ENCODE results near the gene ADSL. TPM values are rescaled to one million over a fixed set of nuclear protein-coding genes. Genes with fewer than 3 reads are reported as not detected.

Gene ADSL
- total RNA-seq, 1 experiment from 2014 or later = 120 TPM

DNA sequence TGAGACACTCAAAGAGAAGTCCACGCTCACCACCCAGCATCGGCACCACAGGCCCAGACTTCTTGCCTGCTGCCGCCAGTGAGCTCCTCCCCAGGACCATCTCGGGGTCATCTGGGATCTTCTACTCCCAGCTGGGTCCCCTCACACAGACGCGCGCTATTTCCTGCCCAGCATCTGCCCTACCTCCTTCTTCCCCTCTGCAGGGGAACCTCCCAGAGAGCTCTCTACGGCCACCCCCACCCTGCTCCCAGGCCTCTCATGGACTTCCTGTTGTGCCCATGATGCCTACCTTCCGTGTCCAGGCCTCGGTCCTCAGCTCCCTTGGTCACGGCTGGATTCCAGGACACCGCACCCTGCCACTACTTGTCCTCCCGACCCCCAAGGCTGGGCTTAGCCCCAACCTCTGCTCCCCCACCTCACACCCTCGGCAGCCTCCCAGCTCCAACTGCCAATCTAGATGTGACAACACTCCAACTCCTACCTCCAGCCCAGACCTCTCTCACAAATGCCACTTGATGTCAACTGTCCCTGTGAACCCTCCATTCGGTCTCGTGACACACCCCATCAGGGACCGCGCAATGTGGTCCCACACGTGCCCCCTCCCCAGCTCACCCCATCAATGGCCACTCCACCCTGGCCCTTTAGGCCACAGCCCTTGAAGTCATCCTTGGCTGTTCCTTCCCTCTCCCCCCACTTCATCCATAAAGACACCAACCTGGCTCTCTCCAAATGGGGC, 69.4 kb downstream of the ADSL start:
- Mint-ChIP-seq H3K27me3 (ENCODE audit: insufficient read depth, unreplicated experiment) (no peaks in the 10 kb centered on the region), H3K4me1 (ENCODE audit: low read depth, unreplicated experiment) (no peaks in the 10 kb centered on the region), H3K36me3 (ENCODE audit: insufficient read depth, unreplicated experiment) (peaks cover 39% of the 10 kb centered on the region), H3K9me3 (ENCODE audit: unreplicated experiment) (no peaks in the 10 kb centered on the region), H3K4me3 (ENCODE audit: unreplicated experiment) (no peak overlapping the region), H3K27ac (ENCODE audit: unreplicated experiment) (peak overlapping the region; percentile 62)
- intact Hi-C loops (cut with micrococcal nuclease; ENCODE audit: unreplicated experiment) = no loop called here
- TF ChIP-seq, protein P1, sequence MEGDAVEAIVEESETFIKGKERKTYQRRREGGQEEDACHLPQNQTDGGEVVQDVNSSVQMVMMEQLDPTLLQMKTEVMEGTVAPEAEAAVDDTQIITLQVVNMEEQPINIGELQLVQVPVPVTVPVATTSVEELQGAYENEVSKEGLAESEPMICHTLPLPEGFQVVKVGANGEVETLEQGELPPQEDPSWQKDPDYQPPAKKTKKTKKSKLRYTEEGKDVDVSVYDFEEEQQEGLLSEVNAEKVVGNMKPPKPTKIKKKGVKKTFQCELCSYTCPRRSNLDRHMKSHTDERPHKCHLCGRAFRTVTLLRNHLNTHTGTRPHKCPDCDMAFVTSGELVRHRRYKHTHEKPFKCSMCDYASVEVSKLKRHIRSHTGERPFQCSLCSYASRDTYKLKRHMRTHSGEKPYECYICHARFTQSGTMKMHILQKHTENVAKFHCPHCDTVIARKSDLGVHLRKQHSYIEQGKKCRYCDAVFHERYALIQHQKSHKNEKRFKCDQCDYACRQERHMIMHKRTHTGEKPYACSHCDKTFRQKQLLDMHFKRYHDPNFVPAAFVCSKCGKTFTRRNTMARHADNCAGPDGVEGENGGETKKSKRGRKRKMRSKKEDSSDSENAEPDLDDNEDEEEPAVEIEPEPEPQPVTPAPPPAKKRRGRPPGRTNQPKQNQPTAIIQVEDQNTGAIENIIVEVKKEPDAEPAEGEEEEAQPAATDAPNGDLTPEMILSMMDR (IDR thresholded peaks at IDR 0.05; ENCODE audit: insufficient read depth in 1 of 2, low read depth in 1 of 2, low read length in 1 of 2, severe bottlenecking in 1 of 2, unreplicated experiment in 1 of 2) = no peak
- H3K4me3 ChIP-seq (ENCODE audit: low read depth, low read length) = no peak overlapping the region
- no TSS peak for BruUV-seq (replicated peaks)
- no peaks in the 10 kb centered on the region for H3K4me1 ChIP-seq
- H3K36me3 ChIP-seq (ENCODE audit: control insufficient read depth, insufficient read depth, low read length) = peaks cover 1% of the 10 kb centered on the region; the same call in 1 of the 2 replicates
- DNase-seq = no peak
- CTCF ChIA-PET = interaction anchor here (1.4 kb wide), 1 partner anchor 11 kb away, joined by 3 read pairs; no protein-coding TSS in a partner anchor
- H3K9me3 ChIP-seq = no peaks in the 10 kb centered on the region
- no peaks in the 10 kb centered on the region for H3K27me3 ChIP-seq (replicated peaks; ENCODE audit: control insufficient read depth, insufficient read depth, low read length)
- POLR2A ChIA-PET = no interaction called here

DNA sequence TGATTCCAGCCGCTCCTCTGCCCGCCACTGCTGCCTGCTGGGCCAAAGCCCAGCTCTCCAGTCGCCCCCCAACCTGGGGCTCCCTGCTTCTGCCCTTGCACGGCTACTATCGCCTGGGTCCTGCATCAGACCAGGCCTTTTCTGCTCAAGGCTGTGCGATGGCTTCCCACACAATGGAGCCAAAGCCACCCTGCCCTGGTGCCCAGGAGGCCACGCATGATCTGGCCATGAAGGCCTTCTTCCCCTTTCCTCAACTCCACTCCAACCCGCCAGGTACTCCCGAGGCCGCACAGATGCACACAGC, 69.9 kb downstream of the ADSL start:
- CTCF ChIA-PET = interaction anchor here (1.4 kb wide), 1 partner anchor 10 kb away, joined by 3 read pairs; no protein-coding TSS in a partner anchor
- peak overlapping the region; percentile 62 for H3K27ac Mint-ChIP-seq (ENCODE audit: unreplicated experiment)
- Histone ChIP-seq H3K36me3 (ENCODE audit: control insufficient read depth, insufficient read depth, low read length) (peaks cover 1% of the 10 kb centered on the region; the same call in 1 of the 2 replicates), H3K4me1 (no peaks in the 10 kb centered on the region), H3K27me3 (replicated peaks; ENCODE audit: control insufficient read depth, insufficient read depth, low read length) (no peaks in the 10 kb centered on the region), H3K4me3 (ENCODE audit: low read depth, low read length) (no peak overlapping the region), H3K9me3 (no peaks in the 10 kb centered on the region)
- H3K9me3 Mint-ChIP-seq (ENCODE audit: unreplicated experiment) = no peaks in the 10 kb centered on the region
- intact Hi-C loops (cut with micrococcal nuclease; ENCODE audit: unreplicated experiment) = no loop called here
- H3K27me3 Mint-ChIP-seq (ENCODE audit: insufficient read depth, unreplicated experiment) = no peaks in the 10 kb centered on the region
- no peaks in the 10 kb centered on the region for H3K4me1 Mint-ChIP-seq (ENCODE audit: low read depth, unreplicated experiment)
- TF ChIP-seq, protein P1 (IDR thresholded peaks at IDR 0.05; ENCODE audit: insufficient read depth in 1 of 2, low read depth in 1 of 2, low read length in 1 of 2, severe bottlenecking in 1 of 2, unreplicated experiment in 1 of 2) = no peak
- no peak overlapping the region for H3K4me3 Mint-ChIP-seq (ENCODE audit: unreplicated experiment)
- DNase-seq = no peak
- no TSS peak for BruUV-seq (replicated peaks)
- peaks cover 36% of the 10 kb centered on the region for H3K36me3 Mint-ChIP-seq (ENCODE audit: insufficient read depth, unreplicated experiment)
- POLR2A ChIA-PET = no interaction called here

DNA sequence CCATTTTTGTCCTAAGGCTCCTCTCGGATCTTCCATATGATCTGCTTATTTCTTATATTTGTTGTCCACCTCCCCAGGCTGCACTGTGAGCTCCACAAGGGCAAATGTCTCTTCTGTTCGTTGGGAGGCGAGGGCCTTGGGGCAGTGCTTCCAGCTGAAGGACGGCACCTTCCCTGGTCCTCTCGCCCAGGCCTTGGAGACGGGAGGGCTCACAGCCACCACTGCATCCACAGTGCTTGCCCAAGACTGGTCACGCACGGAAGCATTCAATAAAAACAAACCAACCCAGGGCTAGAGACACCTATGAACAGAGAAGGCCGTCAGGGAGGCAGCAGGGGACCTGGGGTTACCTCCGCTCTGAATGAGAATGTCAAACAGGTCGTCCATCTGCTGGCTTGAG, 70.3 kb downstream of the ADSL start:
- peak overlapping the region; percentile 62 for H3K27ac Mint-ChIP-seq (ENCODE audit: unreplicated experiment)
- no TSS peak for BruUV-seq (replicated peaks)
- no peaks in the 10 kb centered on the region for H3K9me3 Mint-ChIP-seq (ENCODE audit: unreplicated experiment)
- no peak for DNase-seq
- no peaks in the 10 kb centered on the region for H3K27me3 ChIP-seq (replicated peaks; ENCODE audit: control insufficient read depth, insufficient read depth, low read length)
- no peaks in the 10 kb centered on the region for H3K9me3 ChIP-seq
- 0 out of 2 replicates have a peak, but pooled peaks cover 1% of the 10 kb centered on the region for H3K36me3 ChIP-seq (ENCODE audit: control insufficient read depth, insufficient read depth, low read length)
- no peaks in the 10 kb centered on the region for H3K4me1 Mint-ChIP-seq (ENCODE audit: low read depth, unreplicated experiment)
- TF ChIP-seq, protein P1 (IDR thresholded peaks at IDR 0.05; ENCODE audit: insufficient read depth in 1 of 2, low read depth in 1 of 2, low read length in 1 of 2, severe bottlenecking in 1 of 2, unreplicated experiment in 1 of 2) = no peak
- no peaks in the 10 kb centered on the region for H3K4me1 ChIP-seq
- peaks cover 35% of the 10 kb centered on the region for H3K36me3 Mint-ChIP-seq (ENCODE audit: insufficient read depth, unreplicated experiment)
- intact Hi-C loops (cut with micrococcal nuclease; ENCODE audit: unreplicated experiment) = no loop called here
- no peak overlapping the region for H3K4me3 ChIP-seq (ENCODE audit: low read depth, low read length)
- CTCF ChIA-PET = interaction anchor here (1.4 kb wide), 1 partner anchor 10 kb away, joined by 3 read pairs; no protein-coding TSS in a partner anchor
- POLR2A ChIA-PET = no interaction called here
- no peak overlapping the region for H3K4me3 Mint-ChIP-seq (ENCODE audit: unreplicated experiment)
- no peaks in the 10 kb centered on the region for H3K27me3 Mint-ChIP-seq (ENCODE audit: insufficient read depth, unreplicated experiment)
